OCI-LY1 (cell line): Measurements from ENCODE around the gene MARVELD2.
"Not testable (repeated sequence)": the region's sequence is repeated elsewhere in the genome, so short reads cannot be mapped to it uniquely, and the experiment has no call there.

Experiments used
- EZH2 ChIP-seq: fragments of 200-600 bp; sonication (generic), shearing (Covaris generic); IDR thresholded peaks from 2 replicates; pipeline ENCODE4 v1.8.0; 2017; ENCODE audit warnings: borderline replicate concordance, mixed run types, mild to moderate bottlenecking, antibody characterized with exemption, low read length, moderate library complexity, mixed read lengths
- TF ChIP-seq, protein P1 (sequence below): fragments of 200-600 bp; sonication (generic), shearing (Covaris generic); IDR thresholded peaks from 2 replicates; pipeline ENCODE4 v1.5.1; 2017; ENCODE audit warnings: mild to moderate bottlenecking, antibody characterized with exemption, low read length, moderate library complexity, mixed read lengths

DNA sequence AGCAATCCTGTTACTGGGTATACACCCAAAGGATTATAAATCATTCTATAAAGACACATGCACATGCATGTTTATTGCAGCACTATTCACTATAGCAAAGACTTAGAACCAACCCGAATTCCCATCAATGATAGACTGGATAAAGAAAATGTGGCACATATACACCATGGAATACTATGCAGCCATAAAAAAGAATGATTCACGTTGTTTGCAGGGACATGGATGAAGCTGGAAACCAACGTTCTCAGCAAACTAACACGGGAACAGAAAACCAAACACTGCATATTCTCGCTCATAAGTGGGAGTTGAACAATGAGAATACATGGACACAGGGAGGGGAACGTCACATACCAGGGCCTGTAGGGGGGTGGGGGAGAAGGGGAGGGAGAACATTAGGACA, 56.6 kb downstream of the MARVELD2 start:
- TF ChIP-seq, protein P1, sequence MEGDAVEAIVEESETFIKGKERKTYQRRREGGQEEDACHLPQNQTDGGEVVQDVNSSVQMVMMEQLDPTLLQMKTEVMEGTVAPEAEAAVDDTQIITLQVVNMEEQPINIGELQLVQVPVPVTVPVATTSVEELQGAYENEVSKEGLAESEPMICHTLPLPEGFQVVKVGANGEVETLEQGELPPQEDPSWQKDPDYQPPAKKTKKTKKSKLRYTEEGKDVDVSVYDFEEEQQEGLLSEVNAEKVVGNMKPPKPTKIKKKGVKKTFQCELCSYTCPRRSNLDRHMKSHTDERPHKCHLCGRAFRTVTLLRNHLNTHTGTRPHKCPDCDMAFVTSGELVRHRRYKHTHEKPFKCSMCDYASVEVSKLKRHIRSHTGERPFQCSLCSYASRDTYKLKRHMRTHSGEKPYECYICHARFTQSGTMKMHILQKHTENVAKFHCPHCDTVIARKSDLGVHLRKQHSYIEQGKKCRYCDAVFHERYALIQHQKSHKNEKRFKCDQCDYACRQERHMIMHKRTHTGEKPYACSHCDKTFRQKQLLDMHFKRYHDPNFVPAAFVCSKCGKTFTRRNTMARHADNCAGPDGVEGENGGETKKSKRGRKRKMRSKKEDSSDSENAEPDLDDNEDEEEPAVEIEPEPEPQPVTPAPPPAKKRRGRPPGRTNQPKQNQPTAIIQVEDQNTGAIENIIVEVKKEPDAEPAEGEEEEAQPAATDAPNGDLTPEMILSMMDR: not testable (repeated sequence)
- not testable (repeated sequence) for TF ChIP-seq EZH2
